ENCODE data around the gene FNIP2.

Gene FNIP2

DNA sequence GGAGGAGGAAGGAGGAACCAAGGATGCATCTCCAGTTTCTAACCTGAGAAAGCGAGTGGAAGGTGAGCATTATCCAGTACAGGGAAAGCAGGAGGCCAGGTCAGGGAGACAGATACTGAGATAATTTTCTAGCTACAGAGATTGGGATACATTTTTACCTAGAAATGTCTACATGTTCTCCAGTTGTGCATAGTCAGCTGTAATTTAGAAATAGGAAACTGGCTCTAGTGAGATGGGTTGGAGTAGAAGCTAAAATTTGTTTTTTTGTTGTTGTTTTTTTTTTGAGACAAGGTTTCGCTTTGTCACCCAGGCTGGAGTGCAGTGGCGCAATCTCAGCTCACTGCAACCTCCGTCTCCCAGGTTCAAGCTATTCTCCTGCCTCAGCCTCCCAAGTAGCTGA lies 71.3 kb downstream of the FNIP2 start:
- DNase-seq, result no peak
- no peak overlapping the region for H3K4me3 ChIP-seq (ENCODE audit: low read depth, low read length)
- H3K4me1 ChIP-seq, result no peaks in the 10 kb centered on the region
- H3K27me3 ChIP-seq, result no peaks in the 10 kb centered on the region
- TF ChIP-seq, protein P1, sequence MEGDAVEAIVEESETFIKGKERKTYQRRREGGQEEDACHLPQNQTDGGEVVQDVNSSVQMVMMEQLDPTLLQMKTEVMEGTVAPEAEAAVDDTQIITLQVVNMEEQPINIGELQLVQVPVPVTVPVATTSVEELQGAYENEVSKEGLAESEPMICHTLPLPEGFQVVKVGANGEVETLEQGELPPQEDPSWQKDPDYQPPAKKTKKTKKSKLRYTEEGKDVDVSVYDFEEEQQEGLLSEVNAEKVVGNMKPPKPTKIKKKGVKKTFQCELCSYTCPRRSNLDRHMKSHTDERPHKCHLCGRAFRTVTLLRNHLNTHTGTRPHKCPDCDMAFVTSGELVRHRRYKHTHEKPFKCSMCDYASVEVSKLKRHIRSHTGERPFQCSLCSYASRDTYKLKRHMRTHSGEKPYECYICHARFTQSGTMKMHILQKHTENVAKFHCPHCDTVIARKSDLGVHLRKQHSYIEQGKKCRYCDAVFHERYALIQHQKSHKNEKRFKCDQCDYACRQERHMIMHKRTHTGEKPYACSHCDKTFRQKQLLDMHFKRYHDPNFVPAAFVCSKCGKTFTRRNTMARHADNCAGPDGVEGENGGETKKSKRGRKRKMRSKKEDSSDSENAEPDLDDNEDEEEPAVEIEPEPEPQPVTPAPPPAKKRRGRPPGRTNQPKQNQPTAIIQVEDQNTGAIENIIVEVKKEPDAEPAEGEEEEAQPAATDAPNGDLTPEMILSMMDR (IDR thresholded peaks at IDR 0.05; ENCODE audit: low read depth, low read length), result no peak
- H3K36me3 ChIP-seq, result peaks cover 5% of the 10 kb centered on the region; the same call in 1 of the 2 replicates
- no peaks in the 10 kb centered on the region for H3K9me3 ChIP-seq

DNA sequence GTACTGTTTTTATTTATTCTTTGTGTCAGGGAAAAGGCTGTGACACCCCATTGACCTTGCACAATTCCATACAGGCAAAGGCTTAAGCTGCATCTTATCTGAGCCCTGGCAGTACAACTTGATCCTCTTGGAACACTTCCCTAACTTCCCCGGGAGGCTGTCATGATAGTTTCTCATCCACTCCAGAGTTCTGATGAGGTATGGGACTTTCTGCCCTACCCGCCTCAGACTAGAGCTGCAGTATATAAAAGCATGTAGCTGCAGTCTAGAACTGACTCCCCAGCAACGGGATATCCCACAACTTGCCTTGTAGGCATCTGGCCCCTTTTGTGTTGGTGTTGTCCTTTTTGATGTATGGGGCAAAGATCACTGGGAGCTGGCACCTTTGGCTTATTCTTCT lies 72.7 kb downstream of the FNIP2 start:
- no peaks in the 10 kb centered on the region for H3K9me3 ChIP-seq
- no peaks in the 10 kb centered on the region for H3K36me3 ChIP-seq
- no peak overlapping the region for H3K4me3 ChIP-seq (ENCODE audit: low read depth, low read length)
- no peak for DNase-seq
- H3K4me1 ChIP-seq, result no peaks in the 10 kb centered on the region
- H3K27me3 ChIP-seq, result no peaks in the 10 kb centered on the region
- TF ChIP-seq, protein P1 (IDR thresholded peaks at IDR 0.05; ENCODE audit: low read depth, low read length), result no peak

DNA sequence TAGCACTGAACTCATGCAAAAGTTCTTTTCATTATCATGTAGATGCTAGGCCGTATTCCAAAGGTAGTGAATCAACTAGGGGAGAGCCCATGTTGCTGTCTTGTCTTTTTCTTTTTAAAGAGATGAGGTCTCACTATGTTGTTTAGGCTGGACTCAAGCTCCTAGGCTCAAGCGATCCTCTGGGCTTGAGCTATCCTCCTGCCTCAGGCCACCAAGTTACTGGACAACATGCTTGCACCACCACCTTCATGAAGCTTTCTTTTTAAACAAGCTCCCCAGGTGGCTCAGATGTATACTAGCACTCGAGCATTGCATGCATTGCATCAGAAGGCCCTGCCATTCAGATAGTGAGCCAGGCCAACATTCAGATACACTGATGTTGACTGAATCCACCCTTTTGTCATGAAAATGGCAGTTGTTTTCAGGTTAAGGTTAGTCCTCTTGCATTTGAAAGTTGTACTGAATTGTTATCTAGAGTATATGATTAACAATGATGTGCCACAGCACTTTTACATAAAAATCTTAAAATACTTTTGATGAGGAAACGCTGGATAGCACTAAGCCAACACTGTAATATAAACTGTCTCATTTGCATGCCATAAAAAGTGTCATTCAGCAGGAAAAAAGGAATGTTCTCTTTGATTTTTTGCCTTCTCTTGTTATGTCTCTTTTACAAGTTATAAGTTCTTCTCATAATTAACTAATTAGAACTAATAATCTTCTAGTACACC lies 76.7 kb downstream of the FNIP2 start:
- H3K4me3 ChIP-seq (ENCODE audit: low read depth, low read length), result no peak overlapping the region
- H3K27me3 ChIP-seq, result no peaks in the 10 kb centered on the region
- TF ChIP-seq, protein P1 (IDR thresholded peaks at IDR 0.05; ENCODE audit: low read depth, low read length), result no peak
- H3K4me1 ChIP-seq, result no peaks in the 10 kb centered on the region
- H3K9me3 ChIP-seq, result no peaks in the 10 kb centered on the region
- no peak for DNase-seq
- H3K36me3 ChIP-seq, result no peaks in the 10 kb centered on the region

DNA sequence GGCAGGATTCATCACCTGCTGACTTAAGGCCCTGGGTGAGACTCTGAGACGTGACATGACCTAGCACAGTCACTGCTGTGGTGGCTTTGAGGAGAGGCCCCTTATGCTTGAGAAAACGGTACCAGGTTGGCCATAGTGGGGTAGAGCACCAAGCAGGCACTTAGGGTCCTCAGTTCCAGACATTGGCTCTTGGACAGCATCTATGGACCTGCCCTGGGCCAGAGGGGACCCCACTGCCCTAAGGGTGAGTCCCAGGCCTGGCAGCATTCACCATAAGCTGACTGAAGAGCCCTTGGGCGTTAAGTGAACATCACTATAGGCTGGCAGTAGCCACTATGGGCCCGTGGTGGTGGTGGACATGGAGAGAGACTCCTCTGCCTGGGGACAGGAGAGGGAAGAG lies 78.7 kb downstream of the FNIP2 start:
- Histone ChIP-seq H3K27me3 (no peaks in the 10 kb centered on the region), H3K9me3 (no peaks in the 10 kb centered on the region), H3K4me1 (no peaks in the 10 kb centered on the region), H3K36me3 (no peaks in the 10 kb centered on the region; the same call in 1 of the 2 replicates), H3K4me3 (ENCODE audit: low read depth, low read length) (no peak overlapping the region)
- TF ChIP-seq, protein P1 (IDR thresholded peaks at IDR 0.05; ENCODE audit: low read depth, low read length), result no peak
- DNase-seq, result no peak

DNA sequence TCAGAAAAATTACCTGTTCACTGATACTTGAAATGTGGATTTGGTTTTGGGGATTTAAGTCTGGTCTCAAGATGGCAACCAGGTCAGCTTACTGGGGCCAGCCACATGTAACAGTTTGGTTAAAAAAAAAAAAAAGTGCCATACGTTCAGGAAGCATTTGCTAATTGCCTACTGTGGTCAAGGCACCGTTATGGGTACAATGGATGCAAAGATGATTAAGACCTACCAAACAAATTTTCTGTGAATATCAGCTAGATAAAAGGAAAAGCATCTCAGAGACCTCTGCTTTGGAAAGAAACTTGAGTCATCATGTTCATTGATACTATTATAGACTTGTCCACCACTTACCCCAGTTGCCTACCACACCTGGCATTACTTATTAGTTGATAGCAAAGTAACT lies 80.9 kb downstream of the FNIP2 start:
- Histone ChIP-seq H3K36me3 (no peaks in the 10 kb centered on the region; the same call in 1 of the 2 replicates), H3K9me3 (no peaks in the 10 kb centered on the region), H3K4me1 (no peaks in the 10 kb centered on the region), H3K27me3 (no peaks in the 10 kb centered on the region), H3K4me3 (ENCODE audit: low read depth, low read length) (no peak overlapping the region)
- TF ChIP-seq, protein P1 (IDR thresholded peaks at IDR 0.05; ENCODE audit: low read depth, low read length), result no peak
- DNase-seq, result no peak

DNA sequence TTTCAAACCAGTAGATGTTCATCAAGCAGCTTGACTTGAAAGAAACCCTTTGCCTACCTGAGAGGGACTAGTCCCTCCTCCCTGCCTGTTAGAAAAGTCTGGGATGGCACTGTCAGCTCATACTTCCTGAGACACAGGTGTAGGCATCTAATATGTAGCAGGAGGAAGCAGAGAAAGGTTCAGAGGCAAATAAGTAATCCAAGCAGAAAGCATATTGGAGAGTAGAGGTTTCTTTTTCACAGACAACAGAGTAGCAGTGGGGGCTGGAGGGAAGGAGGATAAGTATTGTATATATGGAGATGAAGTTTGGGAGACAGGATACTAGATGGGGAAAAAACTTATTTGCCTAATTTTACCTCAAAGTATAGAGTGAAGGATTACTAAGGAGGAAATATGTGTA lies 81.5 kb downstream of the FNIP2 start:
- no peaks in the 10 kb centered on the region for H3K4me1 ChIP-seq
- H3K4me3 ChIP-seq (ENCODE audit: low read depth, low read length), result no peak overlapping the region
- H3K36me3 ChIP-seq, result no peaks in the 10 kb centered on the region; the same call in 1 of the 2 replicates
- H3K27me3 ChIP-seq, result no peaks in the 10 kb centered on the region
- DNase-seq, result no peak
- TF ChIP-seq, protein P1 (IDR thresholded peaks at IDR 0.05; ENCODE audit: low read depth, low read length), result no peak
- no peaks in the 10 kb centered on the region for H3K9me3 ChIP-seq

Data from BE2C (cell line).